A549 (cell line): ENCODE measurements around the gene FBXO11.

Experiments used
- MAFK ChIP-seq: fragments of 450-650 bp; IDR thresholded peaks from 2 replicates; pipeline ENCODE4 v1.6.1; 2014; ENCODE audit not compliant: partially characterized antibody
- POLR2A ChIP-seq: IDR thresholded peaks from 2 replicates; pipeline ENCODE4 v1.6.1; 2012; ENCODE audit warnings: mild to moderate bottlenecking, low read length
- TF ChIP-seq, protein P1 (sequence below): fragments of >200 bp; sonication (Bioruptor Twin); formaldehyde crosslinking; IDR thresholded peaks from 3 replicates; pipeline ENCODE4 v1.5.1; 2016
- TF ChIP-seq, protein P2 (sequence below): IDR thresholded peaks from 2 replicates; pipeline ENCODE4 v1.6.1; 2012
- TF ChIP-seq, protein P3 (sequence below): fragments of 200-600 bp; sonication (generic); IDR thresholded peaks from 2 replicates; pipeline ENCODE4 v1.6.1; 2016; ENCODE audit warnings: antibody characterized with exemption, mild to moderate bottlenecking, moderate library complexity

- TF ChIP-seq, protein P1, sequence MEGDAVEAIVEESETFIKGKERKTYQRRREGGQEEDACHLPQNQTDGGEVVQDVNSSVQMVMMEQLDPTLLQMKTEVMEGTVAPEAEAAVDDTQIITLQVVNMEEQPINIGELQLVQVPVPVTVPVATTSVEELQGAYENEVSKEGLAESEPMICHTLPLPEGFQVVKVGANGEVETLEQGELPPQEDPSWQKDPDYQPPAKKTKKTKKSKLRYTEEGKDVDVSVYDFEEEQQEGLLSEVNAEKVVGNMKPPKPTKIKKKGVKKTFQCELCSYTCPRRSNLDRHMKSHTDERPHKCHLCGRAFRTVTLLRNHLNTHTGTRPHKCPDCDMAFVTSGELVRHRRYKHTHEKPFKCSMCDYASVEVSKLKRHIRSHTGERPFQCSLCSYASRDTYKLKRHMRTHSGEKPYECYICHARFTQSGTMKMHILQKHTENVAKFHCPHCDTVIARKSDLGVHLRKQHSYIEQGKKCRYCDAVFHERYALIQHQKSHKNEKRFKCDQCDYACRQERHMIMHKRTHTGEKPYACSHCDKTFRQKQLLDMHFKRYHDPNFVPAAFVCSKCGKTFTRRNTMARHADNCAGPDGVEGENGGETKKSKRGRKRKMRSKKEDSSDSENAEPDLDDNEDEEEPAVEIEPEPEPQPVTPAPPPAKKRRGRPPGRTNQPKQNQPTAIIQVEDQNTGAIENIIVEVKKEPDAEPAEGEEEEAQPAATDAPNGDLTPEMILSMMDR = no peak
- TF ChIP-seq, protein P2, sequence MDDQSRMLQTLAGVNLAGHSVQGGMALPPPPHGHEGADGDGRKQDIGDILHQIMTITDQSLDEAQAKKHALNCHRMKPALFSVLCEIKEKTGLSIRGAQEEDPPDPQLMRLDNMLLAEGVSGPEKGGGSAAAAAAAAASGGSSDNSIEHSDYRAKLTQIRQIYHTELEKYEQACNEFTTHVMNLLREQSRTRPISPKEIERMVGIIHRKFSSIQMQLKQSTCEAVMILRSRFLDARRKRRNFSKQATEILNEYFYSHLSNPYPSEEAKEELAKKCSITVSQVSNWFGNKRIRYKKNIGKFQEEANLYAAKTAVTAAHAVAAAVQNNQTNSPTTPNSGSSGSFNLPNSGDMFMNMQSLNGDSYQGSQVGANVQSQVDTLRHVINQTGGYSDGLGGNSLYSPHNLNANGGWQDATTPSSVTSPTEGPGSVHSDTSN = no peak
- TF ChIP-seq POLR2A (no peak), MAFK (no peak)
- TF ChIP-seq, protein P3, sequence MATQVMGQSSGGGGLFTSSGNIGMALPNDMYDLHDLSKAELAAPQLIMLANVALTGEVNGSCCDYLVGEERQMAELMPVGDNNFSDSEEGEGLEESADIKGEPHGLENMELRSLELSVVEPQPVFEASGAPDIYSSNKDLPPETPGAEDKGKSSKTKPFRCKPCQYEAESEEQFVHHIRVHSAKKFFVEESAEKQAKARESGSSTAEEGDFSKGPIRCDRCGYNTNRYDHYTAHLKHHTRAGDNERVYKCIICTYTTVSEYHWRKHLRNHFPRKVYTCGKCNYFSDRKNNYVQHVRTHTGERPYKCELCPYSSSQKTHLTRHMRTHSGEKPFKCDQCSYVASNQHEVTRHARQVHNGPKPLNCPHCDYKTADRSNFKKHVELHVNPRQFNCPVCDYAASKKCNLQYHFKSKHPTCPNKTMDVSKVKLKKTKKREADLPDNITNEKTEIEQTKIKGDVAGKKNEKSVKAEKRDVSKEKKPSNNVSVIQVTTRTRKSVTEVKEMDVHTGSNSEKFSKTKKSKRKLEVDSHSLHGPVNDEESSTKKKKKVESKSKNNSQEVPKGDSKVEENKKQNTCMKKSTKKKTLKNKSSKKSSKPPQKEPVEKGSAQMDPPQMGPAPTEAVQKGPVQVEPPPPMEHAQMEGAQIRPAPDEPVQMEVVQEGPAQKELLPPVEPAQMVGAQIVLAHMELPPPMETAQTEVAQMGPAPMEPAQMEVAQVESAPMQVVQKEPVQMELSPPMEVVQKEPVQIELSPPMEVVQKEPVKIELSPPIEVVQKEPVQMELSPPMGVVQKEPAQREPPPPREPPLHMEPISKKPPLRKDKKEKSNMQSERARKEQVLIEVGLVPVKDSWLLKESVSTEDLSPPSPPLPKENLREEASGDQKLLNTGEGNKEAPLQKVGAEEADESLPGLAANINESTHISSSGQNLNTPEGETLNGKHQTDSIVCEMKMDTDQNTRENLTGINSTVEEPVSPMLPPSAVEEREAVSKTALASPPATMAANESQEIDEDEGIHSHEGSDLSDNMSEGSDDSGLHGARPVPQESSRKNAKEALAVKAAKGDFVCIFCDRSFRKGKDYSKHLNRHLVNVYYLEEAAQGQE = no peak
Observed at GRCh38 chr2:47896450-47896968, 9.8 kb downstream of the FBXO11 start.
